Measurements from ENCODE around the gene PTPN1.

- TF ChIP-seq CTCF (IDR thresholded peaks at IDR 0.05 in 8 of 11, conservative IDR thresholded peaks at IDR 0.05 in 3 of 11), result no peak
- no peak for TF ChIP-seq POLR2AphosphoS5 (IDR thresholded peaks at IDR 0.05)
Observed at GRCh38 chr20:50609438-50609989, 99.3 kb downstream of the PTPN1 start.
